Endothelial cell of umbilical vein (primary cell): ENCODE data around the gene ZNF385B. TPM values are rescaled to one million over a fixed set of nuclear protein-coding genes. Genes with fewer than 3 reads are reported as not detected.

Source experiments
- BruUV-seq: library from RNA; stranded (reverse); fragments of 400-500 nt; replicated peaks from 2 replicates; lab custom pipeline; 2021; lab: Mats Ljungman, UMichigan
- CTCF ChIA-PET: fragments of 300-600, 350-600 bp; sonication (Branson Sonifier 250); formaldehyde crosslinking; loops from one replicate; lab custom pipeline; 2021; ENCODE audit warnings: antibody characterized with exemption, inconsistent platforms; lab: Charles Lee
- POLR2A ChIA-PET: fragments of 300-600, 350-600 bp; sonication (Branson Sonifier 250); formaldehyde crosslinking; loops from one replicate; lab custom pipeline; 2021; ENCODE audit warnings: antibody characterized with exemption, inconsistent platforms; lab: Charles Lee
- DNase-seq: peaks from one replicate; pipeline ENCODE4 v3.0.0-alpha.2; 2011; ENCODE audit warnings: low read depth, low spot score
- FAIRE-seq: peaks from 2 replicates; lab custom pipeline; 2011; peaks lifted over from hg19 to GRCh38; lab: Jason Lieb, UNC
- H2AFZ ChIP-seq: 2 replicates; pipeline ENCODE4 v1.6.0; 2012; ENCODE audit warnings: low read depth, low read length, control low read depth, inconsistent platforms
- H3K27ac ChIP-seq: 2 replicates; pipeline ENCODE4 v1.5.1; 2011; ENCODE audit warnings: low read depth, mild to moderate bottlenecking, control low read depth, low read length, moderate library complexity; ENCODE audit not compliant: insufficient read depth
- H3K27me3 ChIP-seq, 2 experiments: 2 replicates each; pipeline versions ENCODE4 v1.6.0 to v1.6.1; 2011; ENCODE audit warnings: low read length in 2 of 2, mixed read lengths in 1 of 2; ENCODE audit not compliant: control insufficient read depth in 2 of 2, insufficient read depth in 2 of 2
- H3K36me3 ChIP-seq, 2 experiments: 2 replicates in 1 of 2; 3 replicates in 1 of 2; pipeline ENCODE4 v1.5.1; 2011; ENCODE audit warnings: low read length in 2 of 2, mild to moderate bottlenecking in 1 of 2, moderate library complexity in 1 of 2; ENCODE audit not compliant: control insufficient read depth in 2 of 2, insufficient read depth in 2 of 2; ENCODE audit errors: extremely low read depth in 1 of 2
- H3K4me1 ChIP-seq: 3 replicates; pipeline ENCODE4 v1.5.1; 2011; ENCODE audit warnings: mild to moderate bottlenecking, low read length; ENCODE audit not compliant: control insufficient read depth, insufficient read depth; ENCODE audit errors: extremely low read depth
- H3K4me2 ChIP-seq: 2 replicates; pipeline ENCODE4 v1.6.1; 2011; ENCODE audit warnings: low read length, control low read depth, mixed read lengths; ENCODE audit not compliant: insufficient read depth
- H3K4me3 ChIP-seq, 3 experiments: fragments of 200-600 bp in 1 of 3; sonication (generic), shearing (Covaris generic) in 1 of 3; replicated peaks in 1 of 3; 2 replicates each; pipeline ENCODE4 v1.5.1; 2011 to 2016; ENCODE audit warnings: control low read depth in 3 of 3, low read length in 3 of 3, mild to moderate bottlenecking in 2 of 3, inconsistent platforms in 1 of 3, low read depth in 1 of 3, moderate library complexity in 1 of 3; ENCODE audit not compliant: insufficient read depth in 1 of 3
- H3K79me2 ChIP-seq: 2 replicates; pipeline ENCODE4 v1.6.0; 2012; ENCODE audit warnings: low read length, inconsistent platforms; ENCODE audit not compliant: control insufficient read depth, insufficient read depth
- H3K9ac ChIP-seq: replicated peaks from 2 replicates; pipeline ENCODE3; 2011; ENCODE audit warnings: low read length, control low read depth; ENCODE audit not compliant: insufficient read depth; ENCODE audit errors: extremely low read depth
- H3K9me1 ChIP-seq: replicated peaks from 3 replicates; pipeline ENCODE4 v1.6.0; 2011; ENCODE audit warnings: mild to moderate bottlenecking, low read length; ENCODE audit not compliant: control insufficient read depth, insufficient read depth; ENCODE audit errors: extremely low read depth
- H3K9me3 ChIP-seq: replicated peaks from 2 replicates; pipeline ENCODE4 v1.5.1; 2012; ENCODE audit warnings: low read length, inconsistent platforms; ENCODE audit not compliant: control insufficient read depth, insufficient read depth
- H4K20me1 ChIP-seq: replicated peaks from 2 replicates; pipeline ENCODE3; 2011; ENCODE audit warnings: mild to moderate bottlenecking, low read length; ENCODE audit not compliant: control insufficient read depth, insufficient read depth; ENCODE audit errors: extremely low read depth
- CTCF ChIP-seq, 2 donors: IDR thresholded peaks; 1 replicate in 1 of 2; 2 replicates in 1 of 2; pipeline ENCODE4 v1.5.1; 2011; ENCODE audit warnings: low read length in 2 of 2, mild to moderate bottlenecking in 2 of 2, moderate library complexity in 2 of 2, control low read depth in 1 of 2, inconsistent platforms in 1 of 2, low read depth in 1 of 2; ENCODE audit not compliant: insufficient read depth in 1 of 2; ENCODE audit errors: extremely low read depth in 1 of 2
- EZH2 ChIP-seq: IDR thresholded peaks from 2 replicates; pipeline ENCODE4 v1.6.1; 2012; ENCODE audit warnings: borderline replicate concordance, low read depth, mild to moderate bottlenecking, moderate library complexity, low read length, inconsistent platforms; ENCODE audit not compliant: severe bottlenecking
- FOS ChIP-seq: IDR thresholded peaks from 2 replicates; pipeline ENCODE4 v1.6.1; 2011; ENCODE audit warnings: mild to moderate bottlenecking, low read length, moderate library complexity, borderline replicate concordance; ENCODE audit not compliant: insufficient read depth
- GATA2 ChIP-seq: IDR thresholded peaks from 2 replicates; pipeline ENCODE4 v1.7.0; 2011; ENCODE audit warnings: low read depth, mild to moderate bottlenecking, moderate library complexity, mixed read lengths, low read length; ENCODE audit not compliant: insufficient read length, insufficient read depth
- JUN ChIP-seq: IDR thresholded peaks from 2 replicates; pipeline ENCODE4 v1.6.1; 2011; ENCODE audit warnings: borderline replicate concordance, low read depth; ENCODE audit not compliant: insufficient read length, insufficient read depth
- MAX ChIP-seq: IDR thresholded peaks from 2 replicates; pipeline ENCODE4 v1.6.1; 2011; ENCODE audit not compliant: insufficient read depth, insufficient read length
- MYC ChIP-seq: IDR thresholded peaks from one replicate; pipeline ENCODE4 v1.6.1; 2011; ENCODE audit warnings: mild to moderate bottlenecking, low read depth, low read length
- POLR2A ChIP-seq: IDR thresholded peaks from 2 replicates; pipeline ENCODE4 v1.6.1; 2012; ENCODE audit warnings: low read depth, mild to moderate bottlenecking, control low read depth, low read length
- POLR2AphosphoS5 ChIP-seq: IDR thresholded peaks from 2 replicates; pipeline ENCODE4 v1.6.1; 2012; ENCODE audit warnings: low read depth, mild to moderate bottlenecking, control low read depth, low read length, moderate library complexity; ENCODE audit not compliant: insufficient read depth
- dilution Hi-C: fragments of 300-500 bp; cut with MboI; formaldehyde crosslinking; loops from one replicate; pipeline ENCODE4 v1.15.0; 2019; ENCODE audit warnings: low sequenced_read_pairs; ENCODE audit not compliant: extremely low pct_ligation_motif_present
- intact Hi-C: fragments of 100-400 bp; cut with micrococcal nuclease; formaldehyde crosslinking; loops from one replicate; pipeline ENCODE4 v1.10.0; 2022
- polyA plus RNA-seq, 4 experiments: library from polyadenylated mRNA; depleted of rRNA in 3 of 4; stranded (reverse) in 3 of 4; unstranded in 1 of 4; fragments of >200 nt; gene quantifications; 2 replicates each; pipeline versions ENCODE4 v1.2.1 to v1.2.3, GENCODE V29; 2011 to 2012; ENCODE audit warnings: missing spikeins in 1 of 4
- total RNA-seq: library from RNA; stranded (reverse); gene quantifications from 2 replicates; pipeline ENCODE4 v1.2.3, GENCODE V29; 2021

ZNF385B gene
- total and polyA plus RNA-seq, 2 donors (not counting 3 experiments of a cell fraction or from before 2014, with no cell fraction given), result not detected

GRCh38 chr2:179541586-179541985 is 319.8 kb downstream of the ZNF385B start:
- Histone ChIP-seq H3K36me3 (no peaks in the 10 kb centered on the region), H2AFZ (no peak overlapping the region), H3K27me3 (no peaks in the 10 kb centered on the region), H3K27ac (no peak overlapping the region), H3K9me3 (no peaks in the 10 kb centered on the region), H4K20me1 (no peaks in the 10 kb centered on the region), H3K4me1 (no peaks in the 10 kb centered on the region), H3K4me3 (no peak overlapping the region), H3K9me1 (no peaks in the 10 kb centered on the region), H3K4me2 (no peak overlapping the region), H3K79me2 (no peaks in the 10 kb centered on the region), H3K9ac (no peak overlapping the region)
- no peak for FAIRE-seq
- no peak for TF ChIP-seq MYC
- no peak for TF ChIP-seq GATA2
- no peak for TF ChIP-seq POLR2A
- TF ChIP-seq POLR2AphosphoS5, result no peak
- TF ChIP-seq FOS, result no peak
- no peak for TF ChIP-seq EZH2
- TF ChIP-seq MAX, result no peak
- TF ChIP-seq JUN, result no peak
- no peak for TF ChIP-seq CTCF (IDR thresholded peaks at IDR 0.05; ENCODE audit: extremely low read depth in 1 of 2, insufficient read depth in 1 of 2, low read depth in 1 of 2, low read length in 2 of 2)
- dilution Hi-C loops, result no loop called here
- BruUV-seq, result no TSS peak
- intact Hi-C loops, result no loop called here
- ChIA-PET POLR2A (no interaction called here), CTCF (no interaction called here)
- DNase-seq, result no peak
